ENCODE measurements around the gene RHOD.

RHOD gene

DNA sequence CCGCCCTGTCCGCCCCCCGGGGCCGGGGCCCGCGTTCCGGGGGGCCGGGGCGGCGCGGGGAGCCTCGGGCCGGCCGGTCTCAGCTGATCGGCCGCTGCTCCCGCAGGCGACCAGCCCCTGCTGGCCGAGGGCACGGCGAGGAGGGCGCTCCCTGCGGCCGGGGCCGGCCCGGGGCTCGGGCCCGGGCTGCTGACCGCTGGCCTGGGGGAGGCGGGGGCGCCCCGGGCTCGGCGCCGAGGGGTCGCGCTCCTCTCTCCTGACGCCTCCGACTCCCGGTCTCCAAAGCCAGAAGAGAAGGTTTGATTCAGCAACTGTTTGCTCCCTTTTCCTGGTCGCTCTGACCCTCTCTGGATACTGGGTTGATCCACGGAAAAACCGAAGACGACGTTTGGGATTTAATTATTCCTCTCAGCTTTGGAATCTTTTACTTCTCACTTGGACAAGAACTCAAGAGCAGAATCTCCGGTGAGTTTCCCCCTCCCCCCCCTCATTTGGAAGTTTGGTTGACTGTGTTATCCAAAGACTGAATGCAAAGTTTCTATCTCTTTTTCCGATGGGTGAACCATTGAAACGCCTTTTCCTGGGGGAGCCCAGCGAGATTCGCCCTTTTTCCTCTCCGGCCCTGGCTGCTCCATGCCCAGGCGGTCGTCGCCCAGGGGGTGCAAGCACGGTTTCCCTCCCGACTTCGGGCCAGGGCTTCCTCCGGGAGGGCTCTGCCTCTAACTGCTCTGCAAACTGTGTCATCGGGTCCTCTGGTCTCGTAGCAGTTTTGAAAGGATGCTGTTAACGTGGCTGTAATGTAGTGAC, 63.1 kb downstream of the RHOD start:
- H3K36me3 ChIP-seq (ENCODE audit: insufficient read depth, low read length), result peaks cover 13% of the 10 kb centered on the region
- peak overlapping the region; percentile 90 for H3K9ac ChIP-seq (ENCODE audit: insufficient read length)
- TF ChIP-seq FOXP2 (optimal IDR thresholded peaks at IDR 0.05; ENCODE audit: control extremely low read depth, extremely low read length, insufficient read depth) (no peak), EZH2 (IDR thresholded peaks at IDR 0.05) (no peak), POLR2AphosphoS5 (IDR thresholded peaks at IDR 0.05; ENCODE audit: borderline replicate concordance, low read depth, low read length) (no peak)
- peak overlapping the region; percentile 65; the same call in 1 of the 2 replicates for H3K27ac ChIP-seq
- peak overlapping the region; percentile 96 for H3K4me3 ChIP-seq
- H3K9me3 ChIP-seq (ENCODE audit: low read depth, low read length), result no peaks in the 10 kb centered on the region
- DNase-seq (ENCODE audit: low read depth, low spot score), result no peak

DNA sequence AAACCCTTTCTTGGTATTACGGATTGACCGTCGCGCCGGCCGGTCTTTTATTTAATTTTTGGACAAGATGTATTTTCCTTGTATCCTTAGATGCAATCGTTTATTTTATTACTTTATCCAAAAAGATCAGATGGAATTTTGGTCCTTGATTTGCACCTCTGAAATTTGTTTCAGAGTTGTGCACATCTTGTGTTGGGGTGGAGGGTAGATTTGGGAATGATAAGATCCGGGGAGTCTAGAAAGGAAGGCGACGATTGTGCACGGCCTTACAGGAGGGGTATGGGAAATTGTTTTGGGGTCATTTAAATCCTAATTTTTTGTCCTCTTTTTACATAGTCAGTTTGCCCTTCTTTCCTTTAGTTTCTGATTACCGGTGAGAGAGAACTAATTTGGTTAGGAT, 63.8 kb downstream of the RHOD start:
- H3K36me3 ChIP-seq (ENCODE audit: insufficient read depth, low read length), result peaks cover 18% of the 10 kb centered on the region
- DNase-seq (ENCODE audit: low read depth, low spot score), result no peak
- peak overlapping the region; percentile 65; the same call in 1 of the 2 replicates for H3K27ac ChIP-seq
- TF ChIP-seq EZH2 (IDR thresholded peaks at IDR 0.05) (no peak), POLR2AphosphoS5 (IDR thresholded peaks at IDR 0.05; ENCODE audit: borderline replicate concordance, low read depth, low read length) (no peak), FOXP2 (optimal IDR thresholded peaks at IDR 0.05; ENCODE audit: control extremely low read depth, extremely low read length, insufficient read depth) (no peak)
- H3K9ac ChIP-seq (ENCODE audit: insufficient read length), result peak overlapping the region; percentile 90
- H3K4me3 ChIP-seq, result peak overlapping the region; percentile 96
- H3K9me3 ChIP-seq (ENCODE audit: low read depth, low read length), result no peaks in the 10 kb centered on the region

DNA sequence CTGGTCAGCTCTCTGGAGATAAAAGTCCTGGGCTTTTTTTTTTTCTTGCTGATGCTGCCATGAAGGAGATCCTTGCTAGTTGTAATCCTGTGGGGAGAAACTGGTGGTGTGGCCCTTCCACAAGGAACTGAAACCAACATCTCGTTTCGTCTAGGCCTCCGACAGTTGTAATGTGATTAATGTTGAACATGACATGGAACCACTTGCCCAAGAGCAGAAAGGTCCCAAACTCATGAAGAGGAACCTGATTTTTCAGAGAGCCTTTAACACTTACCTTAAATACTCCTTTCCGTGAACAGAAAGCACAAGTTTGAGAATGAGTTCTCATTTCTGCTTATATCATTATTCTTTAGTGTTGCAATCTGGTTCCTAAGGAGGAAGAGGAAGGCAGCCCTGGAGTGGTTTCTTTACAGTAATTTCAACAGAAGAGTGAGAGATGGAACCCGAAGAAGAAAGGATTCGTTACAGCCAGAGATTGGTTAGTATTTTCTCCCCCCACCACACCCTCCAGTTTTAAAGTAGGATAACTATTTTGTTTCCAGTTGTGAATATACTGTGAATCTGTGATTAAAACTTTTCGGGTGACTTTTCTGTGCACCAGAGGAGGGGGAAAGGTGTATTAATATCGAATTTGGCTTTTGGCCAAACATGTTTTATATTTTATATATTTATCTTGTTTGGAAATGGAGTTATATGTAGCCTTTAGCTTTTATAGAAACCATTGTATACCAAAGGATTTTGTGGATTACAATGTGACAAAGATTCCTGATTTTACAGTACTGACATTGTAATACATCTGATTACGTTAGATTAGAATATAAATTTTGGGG, 64.4 kb downstream of the RHOD start:
- peaks cover 18% of the 10 kb centered on the region for H3K36me3 ChIP-seq (ENCODE audit: insufficient read depth, low read length)
- no peak for DNase-seq (ENCODE audit: low read depth, low spot score)
- peak overlapping the region; percentile 96 for H3K4me3 ChIP-seq
- H3K9ac ChIP-seq (ENCODE audit: insufficient read length), result peak overlapping the region; percentile 90
- no peaks in the 10 kb centered on the region for H3K9me3 ChIP-seq (ENCODE audit: low read depth, low read length)
- peak overlapping the region; percentile 65 for H3K27ac ChIP-seq
- no peak for TF ChIP-seq EZH2 (IDR thresholded peaks at IDR 0.05)
- TF ChIP-seq FOXP2 (optimal IDR thresholded peaks at IDR 0.05; ENCODE audit: control extremely low read depth, extremely low read length, insufficient read depth), result no peak
- no peak for TF ChIP-seq POLR2AphosphoS5 (IDR thresholded peaks at IDR 0.05; ENCODE audit: borderline replicate concordance, low read depth, low read length)
